Central memory CD8-positive, alpha-beta T cell (primary cell): ENCODE measurements around the gene RAD51B.

Source experiments
- ATAC-seq: fragments of 150-1000 bp; cut with Tn5 transposase; replicated peaks from 2 replicates; pipeline ENCODE4 v1.10.0; 2022; ENCODE audit warnings: mild to moderate bottlenecking, moderate FRiP score, moderate number of reproducible peaks; ENCODE audit not compliant: poor library complexity, severe bottlenecking; ENCODE audit errors: extremely low read depth
- DNase-seq, 2 donors: peaks; one replicate each; pipeline ENCODE4 v3.0.0; 2021; ENCODE audit warnings: low spot score in 2 of 2
- H3K27ac Mint-ChIP-seq: one replicate; pipeline ENCODE4 v1.8.0; 2022; ENCODE audit warnings: low read depth, mild to moderate bottlenecking, moderate library complexity, mixed read lengths
- H3K27me3 Mint-ChIP-seq: one replicate; pipeline ENCODE4 v1.8.0; 2022; ENCODE audit warnings: mixed read lengths
- H3K36me3 Mint-ChIP-seq: one replicate; pipeline ENCODE4 v1.8.0; 2022; ENCODE audit warnings: mild to moderate bottlenecking, moderate library complexity, mixed read lengths; ENCODE audit not compliant: insufficient read depth
- H3K4me1 Mint-ChIP-seq: one replicate; pipeline ENCODE4 v1.8.0; 2022; ENCODE audit warnings: mixed read lengths
- H3K4me3 Mint-ChIP-seq: one replicate; pipeline ENCODE4 v1.8.0; 2022; ENCODE audit warnings: mild to moderate bottlenecking, moderate library complexity, mixed read lengths
- H3K9me3 Mint-ChIP-seq: one replicate; pipeline ENCODE4 v1.8.0; 2022; ENCODE audit warnings: mixed read lengths

The RAD51B gene

DNA sequence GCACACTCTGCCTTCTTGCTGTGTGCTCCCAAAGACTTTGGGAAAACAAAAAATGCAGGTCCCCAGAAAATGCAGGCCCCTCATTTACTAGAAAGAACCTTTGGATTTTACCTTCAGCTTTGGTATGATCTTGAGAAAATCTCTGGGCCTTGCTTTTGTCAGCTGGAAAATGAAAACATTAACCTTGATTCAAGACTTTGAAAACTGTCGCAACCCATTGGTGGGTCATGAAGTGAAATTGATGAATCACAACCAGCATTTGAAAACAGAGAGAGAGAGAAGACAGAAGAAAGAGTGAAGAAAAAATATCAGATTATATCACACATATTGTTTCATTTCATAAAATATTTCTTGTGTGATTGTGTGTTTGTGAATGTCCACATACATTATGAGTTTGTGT, 650.8 kb downstream of the RAD51B start:
- DNase-seq (no peak), ATAC-seq (no peak)
- Mint-ChIP-seq H3K36me3 (no peaks in the 10 kb centered on the region), H3K27ac (no peak overlapping the region), H3K4me3 (no peak overlapping the region), H3K9me3 (no peaks in the 10 kb centered on the region), H3K4me1 (peaks cover 14% of the 10 kb centered on the region), H3K27me3 (no peaks in the 10 kb centered on the region)

GRCh38 chr14:68471029-68471963, 651.7 kb downstream of the RAD51B start:
- H3K4me3 Mint-ChIP-seq: no peak overlapping the region
- H3K9me3 Mint-ChIP-seq: no peaks in the 10 kb centered on the region
- peaks cover 14% of the 10 kb centered on the region for H3K4me1 Mint-ChIP-seq
- no peaks in the 10 kb centered on the region for H3K27me3 Mint-ChIP-seq
- no peaks in the 10 kb centered on the region for H3K36me3 Mint-ChIP-seq
- H3K27ac Mint-ChIP-seq: no peak overlapping the region
- no peak for ATAC-seq
- no peak for DNase-seq

DNA sequence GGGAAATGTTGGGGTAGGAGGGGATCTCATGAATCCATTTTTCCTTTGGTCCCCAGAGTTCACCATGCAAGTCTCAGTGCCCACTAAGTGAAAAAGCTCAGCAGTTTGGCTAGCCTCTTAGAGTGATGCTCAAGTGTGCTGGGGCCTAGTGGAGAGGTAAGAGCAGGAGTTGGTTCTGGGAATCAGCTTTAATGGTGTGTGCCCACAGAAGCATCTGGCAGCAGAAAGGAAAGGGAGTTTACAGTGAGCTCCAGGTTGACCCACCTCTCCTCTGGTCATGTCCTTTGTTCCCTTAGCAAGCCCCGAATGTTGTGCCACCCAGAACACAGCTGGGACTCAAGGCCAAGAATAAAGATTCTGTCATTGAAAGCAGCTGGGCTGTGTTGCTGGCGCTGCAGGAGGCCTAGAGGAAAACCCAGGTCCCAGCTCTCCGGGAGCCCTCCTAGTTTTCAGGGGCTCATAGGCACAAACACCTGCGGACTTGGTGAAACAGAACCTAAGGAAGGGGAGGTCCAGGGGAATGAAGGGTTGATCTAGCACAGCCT, 652.5 kb downstream of the RAD51B start:
- no peak overlapping the region for H3K27ac Mint-ChIP-seq
- ATAC-seq (no peak), DNase-seq (no peak)
- H3K9me3 Mint-ChIP-seq: no peaks in the 10 kb centered on the region
- no peaks in the 10 kb centered on the region for H3K27me3 Mint-ChIP-seq
- H3K4me1 Mint-ChIP-seq: peaks cover 14% of the 10 kb centered on the region
- no peak overlapping the region for H3K4me3 Mint-ChIP-seq
- no peaks in the 10 kb centered on the region for H3K36me3 Mint-ChIP-seq

DNA sequence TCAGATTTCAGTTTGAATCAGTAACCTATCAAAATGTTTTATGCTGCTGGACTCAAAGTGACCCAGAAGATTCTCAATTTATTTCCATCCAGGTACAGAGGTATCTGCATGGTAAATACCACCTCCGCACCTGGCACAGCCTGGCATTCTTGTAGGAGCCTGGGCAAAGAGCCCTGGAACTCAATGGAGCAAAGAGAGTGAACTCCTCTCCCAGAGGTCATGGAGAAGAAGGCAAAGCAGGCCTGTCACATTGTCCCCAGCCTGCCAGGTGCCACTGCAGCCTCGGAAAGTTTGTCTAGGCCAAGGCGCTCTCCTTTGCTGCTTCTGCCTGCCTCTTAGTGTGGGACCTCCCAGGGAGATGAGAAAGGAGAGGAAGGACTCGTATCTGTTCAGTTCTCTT, 653.5 kb downstream of the RAD51B start:
- DNase-seq: no peak
- no peak overlapping the region for H3K27ac Mint-ChIP-seq
- H3K4me1 Mint-ChIP-seq: peaks cover 12% of the 10 kb centered on the region
- no peaks in the 10 kb centered on the region for H3K27me3 Mint-ChIP-seq
- no peaks in the 10 kb centered on the region for H3K9me3 Mint-ChIP-seq
- ATAC-seq: no peak
- no peaks in the 10 kb centered on the region for H3K36me3 Mint-ChIP-seq
- no peak overlapping the region for H3K4me3 Mint-ChIP-seq

DNA sequence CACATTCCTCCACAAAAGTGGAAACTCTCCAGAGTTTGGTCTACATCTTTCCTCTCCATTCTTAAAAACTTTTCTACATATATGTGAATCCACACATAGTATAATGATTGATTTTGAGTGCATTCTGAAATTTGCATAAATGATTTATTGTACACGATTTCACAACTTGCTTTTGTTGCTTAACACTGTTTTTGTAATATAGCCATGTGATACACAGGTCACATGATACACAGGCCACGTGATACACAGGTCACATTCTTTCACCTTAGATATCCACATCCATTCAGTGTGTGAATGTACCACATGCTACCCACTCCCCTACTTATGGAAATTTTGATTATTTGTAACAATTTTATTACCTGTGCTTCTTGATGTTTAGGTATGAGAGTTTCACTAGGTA, 654.2 kb downstream of the RAD51B start:
- Mint-ChIP-seq H3K36me3 (no peaks in the 10 kb centered on the region), H3K27me3 (no peaks in the 10 kb centered on the region), H3K27ac (no peak overlapping the region), H3K4me3 (no peak overlapping the region), H3K4me1 (peaks cover 5% of the 10 kb centered on the region), H3K9me3 (no peaks in the 10 kb centered on the region)
- DNase-seq: no peak
- no peak for ATAC-seq

DNA sequence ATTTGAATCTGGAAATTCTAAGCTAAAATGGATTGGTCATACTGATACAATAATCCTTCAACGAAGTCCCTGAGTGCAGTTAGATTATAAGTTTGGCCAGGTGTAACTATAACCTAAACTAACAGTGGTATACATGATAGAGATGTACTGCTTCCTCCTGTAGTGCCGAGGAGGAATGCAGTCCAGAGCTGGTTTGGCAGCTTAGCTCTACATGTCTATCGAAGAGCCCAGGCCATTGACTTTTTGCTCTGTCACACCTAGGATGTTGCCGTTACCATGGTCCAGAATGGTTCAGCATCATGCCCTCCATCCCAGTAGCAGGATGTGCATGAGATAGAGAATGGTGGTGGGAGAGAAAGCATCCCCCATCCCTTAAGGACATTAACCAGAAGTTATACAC, 655.2 kb downstream of the RAD51B start:
- H3K27ac Mint-ChIP-seq: no peak overlapping the region
- ATAC-seq: no peak
- no peak for DNase-seq
- no peaks in the 10 kb centered on the region for H3K36me3 Mint-ChIP-seq
- H3K4me1 Mint-ChIP-seq: no peaks in the 10 kb centered on the region
- no peak overlapping the region for H3K4me3 Mint-ChIP-seq
- no peaks in the 10 kb centered on the region for H3K9me3 Mint-ChIP-seq
- no peaks in the 10 kb centered on the region for H3K27me3 Mint-ChIP-seq

DNA sequence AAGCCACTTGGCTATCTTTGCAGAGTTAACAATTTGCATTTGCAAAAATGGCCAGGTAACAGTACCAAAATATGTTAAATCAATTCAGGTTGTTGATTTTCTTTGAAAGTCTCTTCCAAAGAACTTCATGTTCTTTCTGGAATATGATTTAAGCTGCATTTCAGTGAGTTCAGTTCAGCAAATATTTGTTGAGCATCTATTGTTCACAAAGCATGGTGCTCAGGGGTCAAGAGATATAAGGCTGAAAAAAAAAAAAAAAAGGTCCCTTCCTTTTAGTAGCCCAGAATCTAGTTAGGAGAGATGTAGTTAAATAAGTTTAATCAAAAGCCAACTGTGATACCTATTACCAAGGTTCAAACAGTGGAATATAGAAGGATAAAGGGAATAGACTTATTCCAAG, 656.2 kb downstream of the RAD51B start:
- Mint-ChIP-seq H3K4me1 (peaks cover 3% of the 10 kb centered on the region), H3K27me3 (no peaks in the 10 kb centered on the region), H3K9me3 (no peaks in the 10 kb centered on the region), H3K4me3 (no peak overlapping the region), H3K27ac (no peak overlapping the region), H3K36me3 (no peaks in the 10 kb centered on the region)
- ATAC-seq (no peak), DNase-seq (no peak)

GRCh38 chr14:68476212-68477109, 656.9 kb downstream of the RAD51B start:
- Mint-ChIP-seq H3K9me3 (no peaks in the 10 kb centered on the region), H3K4me1 (peaks cover 9% of the 10 kb centered on the region), H3K27ac (no peak overlapping the region), H3K4me3 (no peak overlapping the region), H3K36me3 (no peaks in the 10 kb centered on the region), H3K27me3 (no peaks in the 10 kb centered on the region)
- DNase-seq: no peak
- no peak for ATAC-seq

- Mint-ChIP-seq H3K27ac (no peak overlapping the region), H3K27me3 (no peaks in the 10 kb centered on the region), H3K4me3 (no peak overlapping the region), H3K36me3 (no peaks in the 10 kb centered on the region), H3K4me1 (peaks cover 15% of the 10 kb centered on the region), H3K9me3 (no peaks in the 10 kb centered on the region)
- ATAC-seq (no peak), DNase-seq (no peak)
Observed at GRCh38 chr14:68477110-68477455, 657.5 kb downstream of the RAD51B start.

- Mint-ChIP-seq H3K27me3 (no peaks in the 10 kb centered on the region), H3K9me3 (no peaks in the 10 kb centered on the region), H3K36me3 (no peaks in the 10 kb centered on the region), H3K4me1 (peaks cover 20% of the 10 kb centered on the region), H3K27ac (no peak overlapping the region), H3K4me3 (no peak overlapping the region)
- DNase-seq (no peak), ATAC-seq (no peak)
Observed at GRCh38 chr14:68477461-68478085, 658.0 kb downstream of the RAD51B start.

DNA sequence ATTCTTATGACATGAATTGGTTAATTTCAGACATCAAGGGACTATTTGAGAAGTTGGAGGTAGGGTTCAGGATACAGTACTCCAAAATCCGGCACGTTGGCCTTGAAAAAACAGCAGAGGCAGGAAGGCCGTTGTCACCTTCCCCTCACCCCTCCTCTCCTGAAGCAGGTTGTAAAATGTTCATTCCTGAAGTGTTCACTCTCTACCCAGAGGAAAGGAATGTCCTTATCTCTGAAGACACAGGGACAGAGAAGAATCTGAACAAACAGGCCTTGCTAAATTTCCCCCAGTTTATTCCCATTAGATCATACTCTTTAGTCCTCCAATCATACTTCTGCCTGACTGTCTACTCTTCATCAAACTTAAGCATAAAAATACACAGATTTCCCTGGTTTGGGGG, 659.7 kb downstream of the RAD51B start:
- H3K27ac Mint-ChIP-seq: peak overlapping the region; percentile 57
- DNase-seq: no peak
- H3K9me3 Mint-ChIP-seq: no peaks in the 10 kb centered on the region
- H3K4me3 Mint-ChIP-seq: no peak overlapping the region
- no peaks in the 10 kb centered on the region for H3K27me3 Mint-ChIP-seq
- no peak for ATAC-seq
- H3K36me3 Mint-ChIP-seq: no peaks in the 10 kb centered on the region
- H3K4me1 Mint-ChIP-seq: peaks cover 35% of the 10 kb centered on the region

- Mint-ChIP-seq H3K4me1 (peaks cover 52% of the 10 kb centered on the region), H3K27me3 (no peaks in the 10 kb centered on the region), H3K27ac (no peak overlapping the region), H3K4me3 (no peak overlapping the region), H3K36me3 (no peaks in the 10 kb centered on the region), H3K9me3 (no peaks in the 10 kb centered on the region)
- no peak for DNase-seq
- no peak for ATAC-seq
Observed at GRCh38 chr14:68482018-68482417, 662.4 kb downstream of the RAD51B start.
